H9 (cell line): ENCODE results near the gene EIF4E1B. TPM values are rescaled to one million over a fixed set of nuclear protein-coding genes. Genes with fewer than 3 reads are reported as not detected.

Source experiments
- DNase-seq: peaks from one replicate; pipeline ENCODE4 v3.0.0-alpha.2; 2017
- H2AFZ ChIP-seq: one replicate; pipeline ENCODE4 v1.6.1; 2013; ENCODE audit warnings: mild to moderate bottlenecking, low read length, control low read depth, moderate library complexity
- H2AK5ac ChIP-seq: 2 replicates; pipeline ENCODE4 v1.6.1; 2013; ENCODE audit warnings: low read length, control low read depth, mixed read lengths; ENCODE audit not compliant: insufficient read length
- H2BK120ac ChIP-seq: one replicate; pipeline ENCODE4 v1.6.1; 2013; ENCODE audit warnings: low read depth, mild to moderate bottlenecking, low read length, control low read depth, inconsistent platforms; ENCODE audit not compliant: poor library complexity, severe bottlenecking
- H2BK12ac ChIP-seq: 2 replicates; pipeline ENCODE4 v1.6.1; 2013; ENCODE audit warnings: low read length, control low read depth, mixed read lengths, low read depth; ENCODE audit not compliant: insufficient read length
- H2BK15ac ChIP-seq: 2 replicates; pipeline ENCODE4 v1.6.1; 2013; ENCODE audit warnings: low read depth, low read length, control low read depth
- H2BK20ac ChIP-seq: one replicate; pipeline ENCODE4 v1.6.1; 2013; ENCODE audit warnings: low read depth, mild to moderate bottlenecking, low read length, control low read depth, inconsistent platforms; ENCODE audit not compliant: poor library complexity, severe bottlenecking
- H2BK5ac ChIP-seq: 2 replicates; pipeline ENCODE4 v1.6.1; 2013; ENCODE audit warnings: low read length, control low read depth, mixed read lengths; ENCODE audit not compliant: insufficient read length
- H3K14ac ChIP-seq: 2 replicates; pipeline ENCODE4 v1.6.1; 2013; ENCODE audit warnings: low read length, control low read depth; ENCODE audit not compliant: insufficient read depth
- H3K18ac ChIP-seq: 2 replicates; pipeline ENCODE4 v1.6.1; 2013; ENCODE audit warnings: low read depth, mild to moderate bottlenecking, mixed read lengths, low read length, control low read depth; ENCODE audit not compliant: insufficient read length
- H3K23ac ChIP-seq: 2 replicates; pipeline ENCODE4 v1.6.1; 2013; ENCODE audit warnings: low read length, control low read depth, mixed read lengths, low read depth; ENCODE audit not compliant: insufficient read length
- H3K23me2 ChIP-seq: 2 replicates; pipeline ENCODE4 v1.6.1; 2013; ENCODE audit warnings: low read depth, mild to moderate bottlenecking, mixed read lengths, low read length, control low read depth; ENCODE audit not compliant: insufficient read length, poor library complexity, severe bottlenecking
- H3K27ac ChIP-seq: 2 replicates; pipeline ENCODE4 v1.5.1; 2013; ENCODE audit warnings: low read length, control low read depth, mixed read lengths, low read depth; ENCODE audit not compliant: insufficient read length
- H3K27me3 ChIP-seq: 2 replicates; pipeline ENCODE4 v1.6.1; 2013; ENCODE audit warnings: low read length, control low read depth, inconsistent platforms; ENCODE audit not compliant: insufficient read depth
- H3K4ac ChIP-seq: 2 replicates; pipeline ENCODE4 v1.6.1; 2013; ENCODE audit warnings: low read depth, mild to moderate bottlenecking, control low read depth, inconsistent platforms, low read length, moderate library complexity
- H3K4me1 ChIP-seq: 2 replicates; pipeline ENCODE4 v1.6.1; 2013; ENCODE audit warnings: low read length, control low read depth, inconsistent platforms; ENCODE audit not compliant: insufficient read depth
- H3K4me2 ChIP-seq: 2 replicates; pipeline ENCODE4 v1.6.1; 2013; ENCODE audit warnings: low read length, control low read depth, mixed read lengths; ENCODE audit not compliant: insufficient read length, insufficient read depth
- H3K56ac ChIP-seq: 2 replicates; pipeline ENCODE4 v1.6.1; 2013; ENCODE audit warnings: low read depth, mild to moderate bottlenecking, mixed read lengths, low read length, control low read depth; ENCODE audit not compliant: insufficient read length
- H3K79me1 ChIP-seq: 2 replicates; pipeline ENCODE4 v1.6.1; 2013; ENCODE audit warnings: low read depth, mild to moderate bottlenecking, moderate library complexity, low read length, control low read depth, inconsistent platforms; ENCODE audit not compliant: insufficient read depth, poor library complexity, severe bottlenecking
- H3K79me2 ChIP-seq: 2 replicates; pipeline ENCODE4 v1.6.1; 2013; ENCODE audit warnings: low read length, control low read depth, inconsistent platforms; ENCODE audit not compliant: insufficient read depth
- H3K9ac ChIP-seq: 2 replicates; pipeline ENCODE4 v1.6.1; 2013; ENCODE audit warnings: low read length, control low read depth, mixed read lengths; ENCODE audit not compliant: insufficient read length; ENCODE audit errors: extremely low read depth
- H3K9me3 ChIP-seq: one replicate; pipeline ENCODE4 v1.6.1; 2013; ENCODE audit warnings: low read depth, low read length, inconsistent platforms; ENCODE audit not compliant: control insufficient read depth
- H3T11ph ChIP-seq: one replicate; pipeline ENCODE4 v1.6.1; 2013; ENCODE audit warnings: mild to moderate bottlenecking, low read length, control low read depth, inconsistent platforms
- H4K20me1 ChIP-seq: one replicate; pipeline ENCODE4 v1.6.1; 2013; ENCODE audit not compliant: control insufficient read depth, insufficient read length, insufficient read depth
- H4K5ac ChIP-seq: 2 replicates; pipeline ENCODE4 v1.6.1; 2013; ENCODE audit warnings: low read depth, mild to moderate bottlenecking, mixed read lengths, low read length, control low read depth; ENCODE audit not compliant: insufficient read length
- H4K8ac ChIP-seq: replicated peaks from 2 replicates; pipeline ENCODE4 v1.6.1; 2013; ENCODE audit warnings: low read length, control low read depth, mixed read lengths, low read depth; ENCODE audit not compliant: insufficient read length
- H4K91ac ChIP-seq: 2 replicates; pipeline ENCODE4 v1.6.1; 2013; ENCODE audit warnings: low read depth, mild to moderate bottlenecking, moderate library complexity, mixed read lengths, low read length, control low read depth; ENCODE audit not compliant: insufficient read length
- H3K27ac Mint-ChIP-seq, 3 experiments: 2 replicates in 2 of 3; 3 replicates in 1 of 3; pipeline ENCODE4 v1.8.0; 2020 to 2021; ENCODE audit warnings: mixed read lengths in 3 of 3, mild to moderate bottlenecking in 1 of 3, moderate library complexity in 1 of 3
- H3K27me3 Mint-ChIP-seq: 2 replicates; pipeline ENCODE4 v1.8.0; 2021; ENCODE audit warnings: low read depth, mild to moderate bottlenecking, moderate library complexity, mixed read lengths
- H3K36me3 Mint-ChIP-seq, 3 experiments: 2 replicates in 2 of 3; 3 replicates in 1 of 3; pipeline ENCODE4 v1.8.0; 2020 to 2021; ENCODE audit warnings: low read depth in 3 of 3, mixed read lengths in 3 of 3; ENCODE audit not compliant: insufficient read depth in 1 of 3
- H3K4me1 Mint-ChIP-seq, 2 experiments: 2 replicates each; pipeline ENCODE4 v1.8.0; 2020; ENCODE audit warnings: mixed read lengths in 2 of 2
- H3K4me3 Mint-ChIP-seq, 2 experiments: 2 replicates in 1 of 2; 3 replicates in 1 of 2; pipeline ENCODE4 v1.8.0; 2020 to 2021; ENCODE audit warnings: mild to moderate bottlenecking in 2 of 2, mixed read lengths in 2 of 2, moderate library complexity in 1 of 2
- H3K9me3 Mint-ChIP-seq, 2 experiments: 2 replicates in 1 of 2; 3 replicates in 1 of 2; pipeline ENCODE4 v1.8.0; 2020; ENCODE audit warnings: mild to moderate bottlenecking in 2 of 2, mixed read lengths in 2 of 2, moderate library complexity in 1 of 2
- CTCF ChIP-seq: fragments of 200-600 bp; sonication (generic); conservative IDR thresholded peaks from 3 replicates; pipeline ENCODE4 v1.8.0; 2021; ENCODE audit warnings: antibody characterized with exemption, mild to moderate bottlenecking
- WGBS: extraction: QIAGEN DNeasy Blood & Tissue Kit; methylation state at CpG from one replicate; pipeline ENCODE4 v1.1.7; 2013; ENCODE audit warnings: missing lambda C conversion rate, low lambda C conversion rate, mixed read lengths; ENCODE audit not compliant: insufficient read length; ENCODE audit errors: extremely low coverage; 5-methylcytosine and 5-hydroxymethylcytosine counted together
- total RNA-seq: library from RNA; stranded (reverse); gene quantifications from 2 replicates; pipeline ENCODE4 v1.2.1, GENCODE V29; 2021

EIF4E1B gene
- total RNA-seq, 1 experiment from 2014 or later = 1.3 TPM

- no peak overlapping the region for H2AK5ac ChIP-seq
- Mint-ChIP-seq H3K4me3 (no peak overlapping the region), H3K27ac (no peak overlapping the region), H3K9me3 (no peaks in the 10 kb centered on the region; a peak in 1 of 5 replicates), H3K36me3 (no peaks in the 10 kb centered on the region), H3K27me3 (peaks cover 48% of the 10 kb centered on the region), H3K4me1 (peaks cover 29 to 38% of the 10 kb centered on the region in 2 experiments)
- no peak overlapping the region for H2BK20ac ChIP-seq
- H4K5ac ChIP-seq = no peak overlapping the region
- H3K23me2 ChIP-seq = peaks cover 6% of the 10 kb centered on the region
- no peak for DNase-seq
- H3K9ac ChIP-seq = no peak overlapping the region
- no peaks in the 10 kb centered on the region for H3K79me1 ChIP-seq
- no CpG with 5 or more reads among the region's 2 CpGs for WGBS
- H3K14ac ChIP-seq = no peak overlapping the region
- no peak overlapping the region for H2AFZ ChIP-seq
- no peak for TF ChIP-seq CTCF
- H2BK5ac ChIP-seq = no peak overlapping the region
- H3K23ac ChIP-seq = no peak overlapping the region
- H2BK120ac ChIP-seq = no peak overlapping the region
- no peaks in the 10 kb centered on the region; the same call in 1 of the 2 replicates for H3K27me3 ChIP-seq
- no peak overlapping the region for H3K56ac ChIP-seq
- no peak overlapping the region for H3K18ac ChIP-seq
- H3K9me3 ChIP-seq = no peaks in the 10 kb centered on the region
- H2BK15ac ChIP-seq = no peak overlapping the region
- H2BK12ac ChIP-seq = no peak overlapping the region
- H4K20me1 ChIP-seq = no peaks in the 10 kb centered on the region
- H3K4ac ChIP-seq = no peak overlapping the region
- H3K79me2 ChIP-seq = no peaks in the 10 kb centered on the region
- no peaks in the 10 kb centered on the region; the same call in 1 of the 2 replicates for H3K4me1 ChIP-seq
- H4K8ac ChIP-seq = no peak overlapping the region
- H3T11ph ChIP-seq = no peak overlapping the region
- no peak overlapping the region for H4K91ac ChIP-seq
- H3K4me2 ChIP-seq = no peak overlapping the region
- no peak overlapping the region for H3K27ac ChIP-seq
These were observed 17.6 kb upstream of the EIF4E1B start for GRCh38 chr5:176612855-176613254.
